NCI-H526 (cell line): Measurements from ENCODE around the gene ATP8A2.
"Not testable (repeated sequence)": the region's sequence is repeated elsewhere in the genome, so short reads cannot be mapped to it uniquely, and the experiment has no call there.

Experiments
- DNase-seq, 2 experiments: peaks; one replicate each; lab custom pipeline; 2025; lab: John Stamatoyannopoulos, UW

The ATP8A2 gene

DNA sequence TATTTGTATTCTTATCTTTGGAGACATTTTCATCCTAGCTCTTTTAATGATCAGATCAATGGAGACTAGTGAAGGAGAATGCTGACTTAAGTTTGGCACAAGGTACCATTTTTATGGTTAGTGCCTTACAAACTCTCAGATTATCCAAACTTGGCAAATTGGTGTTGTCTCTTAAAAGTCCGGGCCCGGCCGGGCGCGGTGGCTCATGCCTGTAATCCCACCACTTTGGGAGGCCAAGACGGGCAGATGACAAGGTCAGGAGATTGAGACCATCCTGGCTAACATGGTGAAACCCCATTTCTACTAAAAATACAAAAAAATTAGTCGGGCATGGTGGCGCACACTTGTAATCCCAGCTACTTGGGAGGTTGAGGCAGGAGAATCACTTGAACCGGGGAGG, 177.2 kb downstream of the ATP8A2 start:
- DNase-seq = not testable (repeated sequence)

DNA sequence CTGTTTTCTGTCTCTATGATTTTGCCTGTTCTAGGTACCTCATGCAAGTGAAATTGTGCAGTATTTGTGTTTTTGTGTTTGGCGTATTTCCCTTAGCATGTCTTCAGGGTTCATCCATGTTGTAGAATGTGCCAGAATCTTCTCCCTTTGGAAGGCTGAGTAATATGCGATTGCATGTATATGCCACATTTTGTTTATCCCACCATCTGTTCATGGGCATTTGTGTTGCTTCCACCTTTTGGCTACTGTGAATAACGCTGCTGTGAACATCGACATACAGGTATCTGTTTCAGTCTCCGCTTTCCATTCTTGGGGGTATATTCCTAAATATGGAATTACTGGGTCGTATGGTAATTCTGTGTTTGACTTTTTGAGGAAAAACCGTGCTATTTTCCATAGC, 190.0 kb downstream of the ATP8A2 start:
- DNase-seq = no peak

DNA sequence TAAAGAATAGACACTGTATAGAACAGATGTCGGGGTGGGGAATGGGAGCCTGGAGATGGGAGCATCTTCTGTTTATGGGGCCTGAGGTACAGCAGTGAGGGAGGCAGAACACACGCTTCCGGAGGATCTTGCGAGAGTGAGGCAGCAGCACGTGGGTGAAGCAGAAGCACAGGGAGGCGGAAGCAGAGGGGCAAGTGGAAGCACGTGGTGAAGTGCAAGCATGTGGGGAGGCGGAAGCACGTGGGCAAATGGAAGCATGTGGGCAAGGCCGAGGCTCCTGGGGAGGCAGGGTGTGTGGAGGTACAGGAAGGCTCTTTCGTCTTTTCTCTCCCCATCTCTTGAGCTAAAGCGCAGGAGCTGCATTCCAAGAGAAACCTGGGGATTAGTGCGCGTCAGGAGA, 198.4 kb downstream of the ATP8A2 start:
- DNase-seq = no peak

DNA sequence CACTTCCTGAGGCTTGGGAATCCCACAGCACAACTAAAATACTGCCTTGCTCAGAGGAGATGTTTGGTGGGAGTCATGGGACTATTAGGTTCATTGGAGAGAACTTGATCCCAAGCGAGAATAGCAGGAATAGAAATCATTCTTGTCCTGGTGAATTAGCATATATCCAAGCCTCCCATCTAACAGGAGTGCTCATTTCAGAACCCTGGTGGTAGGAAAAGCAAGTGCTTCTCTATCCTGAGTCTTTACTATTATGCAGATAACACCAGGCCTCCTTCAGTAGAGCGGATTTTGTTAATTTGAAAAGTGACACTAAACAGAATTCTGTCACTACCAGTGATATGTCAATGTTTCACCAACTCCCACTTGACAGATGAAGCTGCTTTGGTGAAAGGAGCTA, 199.5 kb downstream of the ATP8A2 start:
- no peak for DNase-seq

DNA sequence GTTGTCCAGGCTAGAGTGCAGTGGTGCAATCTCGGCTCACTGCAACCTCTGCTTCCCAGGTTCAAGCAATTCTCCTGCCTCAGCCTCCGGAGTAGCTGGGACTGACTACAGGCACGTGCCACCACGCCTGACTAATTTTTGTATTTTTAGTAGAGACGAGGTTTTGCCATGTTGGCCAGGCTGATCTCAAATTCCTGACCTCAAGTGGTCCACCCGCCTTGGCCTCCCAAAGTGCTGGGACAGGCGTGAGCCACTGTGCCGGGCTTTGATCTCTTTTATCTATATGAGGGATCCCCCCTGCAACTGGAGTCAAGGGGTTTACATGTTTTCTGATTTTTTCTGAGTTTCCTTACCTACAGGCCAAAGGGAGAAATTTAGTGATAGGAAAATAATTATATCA, 200.4 kb downstream of the ATP8A2 start:
- DNase-seq = not testable (repeated sequence)

DNA sequence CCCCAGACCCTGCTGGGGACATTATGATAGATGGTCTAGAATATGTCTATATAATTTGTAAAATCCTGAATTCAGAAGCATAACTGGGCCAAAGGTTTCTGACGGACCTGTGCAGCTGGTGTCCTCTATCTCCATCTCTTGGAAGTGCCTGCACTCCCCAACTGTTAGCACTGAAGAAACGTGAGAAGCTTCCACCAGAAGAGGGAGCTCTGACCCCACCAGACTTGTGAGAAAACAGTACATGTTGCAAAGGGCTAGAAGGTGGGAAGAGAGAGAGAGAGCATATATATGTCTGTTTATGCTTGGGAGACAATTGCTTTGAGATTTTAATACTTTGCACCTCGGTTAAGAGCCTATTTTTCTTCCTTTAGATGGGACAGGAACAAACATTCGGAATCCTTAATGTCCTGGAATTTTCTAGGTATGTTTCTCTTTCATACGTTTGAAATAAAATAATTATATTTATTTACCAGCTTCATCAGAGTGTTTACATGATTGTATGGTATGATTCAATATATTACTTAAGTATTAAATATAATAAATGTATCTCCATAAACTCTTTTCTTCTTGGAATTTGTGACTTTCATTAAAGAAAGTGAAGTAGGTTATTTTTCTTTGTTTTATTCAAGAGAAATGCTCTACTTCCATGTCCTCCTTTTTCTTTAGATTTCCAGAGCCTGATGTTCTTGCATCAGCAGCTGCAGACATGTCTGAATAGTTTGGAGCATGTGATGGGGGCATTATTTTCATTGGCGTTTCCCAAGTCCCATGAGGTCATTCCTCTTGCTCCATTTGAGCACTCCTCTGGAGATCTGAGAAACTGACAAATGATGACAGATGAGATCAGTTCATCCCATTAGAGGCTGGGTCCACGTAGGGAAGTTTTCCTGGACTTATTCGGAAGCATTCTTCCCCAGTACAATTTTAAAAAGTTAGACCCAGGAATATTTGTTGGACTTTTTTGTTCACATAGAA, 202.9 kb downstream of the ATP8A2 start:
- peak; percentile 89 to 96 for DNase-seq

DNA sequence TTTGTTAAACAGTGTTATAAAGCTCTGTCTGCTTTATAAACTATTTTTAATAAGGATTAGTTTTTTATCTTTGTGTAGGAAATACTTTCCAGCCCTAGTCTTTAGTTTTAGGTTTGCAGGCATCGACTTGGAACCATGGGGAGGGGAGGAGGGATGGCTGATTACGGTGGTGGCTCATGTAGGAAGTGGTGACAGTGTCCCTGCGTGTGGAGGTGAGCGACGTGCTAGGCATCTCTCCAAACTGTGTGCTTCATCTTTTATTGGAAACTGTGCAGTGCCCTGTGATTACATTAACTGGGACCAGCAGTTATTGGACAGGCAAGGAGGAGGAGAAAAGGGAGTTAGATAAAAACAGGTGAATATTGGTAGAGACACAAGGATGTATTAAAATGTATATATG, 203.8 kb downstream of the ATP8A2 start:
- no peak for DNase-seq

DNA sequence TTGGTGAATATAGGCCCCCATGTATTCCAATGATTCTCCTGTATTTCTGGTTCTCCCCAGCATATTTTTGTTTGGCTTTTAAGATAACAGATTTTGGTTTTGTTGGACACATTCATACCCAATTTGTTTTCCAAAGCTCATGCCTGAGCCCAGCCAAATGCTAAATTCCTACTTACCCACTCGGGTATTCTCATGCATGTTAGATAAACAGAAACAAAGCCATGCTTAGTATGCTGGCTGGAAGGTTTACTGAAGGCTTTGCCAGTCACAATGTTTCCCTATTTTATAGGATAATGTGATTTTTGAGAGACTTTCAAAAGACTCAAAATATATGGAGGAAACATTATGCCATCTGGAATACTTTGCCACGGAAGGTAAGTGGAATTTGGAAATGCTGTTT, 206.8 kb downstream of the ATP8A2 start:
- no peak for DNase-seq

DNA sequence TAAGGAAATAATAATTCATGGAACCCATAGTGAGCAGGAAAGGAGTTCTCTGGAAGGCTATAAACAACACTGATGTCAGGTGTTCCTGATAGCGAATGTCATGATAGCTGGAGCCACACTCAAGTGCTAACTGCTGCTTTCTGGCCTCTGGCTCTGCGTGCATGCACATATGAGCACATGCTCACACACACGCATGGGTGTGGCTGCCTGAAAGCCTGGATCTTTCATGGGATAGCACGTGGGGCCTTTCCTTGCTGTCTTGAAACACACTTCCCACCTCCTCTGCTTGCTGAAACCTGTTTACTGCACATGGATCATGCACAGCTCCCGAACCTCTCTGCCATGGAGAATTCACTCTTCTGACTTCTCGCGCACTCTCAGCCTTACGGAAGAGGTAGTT, 207.4 kb downstream of the ATP8A2 start:
- DNase-seq = no peak

DNA sequence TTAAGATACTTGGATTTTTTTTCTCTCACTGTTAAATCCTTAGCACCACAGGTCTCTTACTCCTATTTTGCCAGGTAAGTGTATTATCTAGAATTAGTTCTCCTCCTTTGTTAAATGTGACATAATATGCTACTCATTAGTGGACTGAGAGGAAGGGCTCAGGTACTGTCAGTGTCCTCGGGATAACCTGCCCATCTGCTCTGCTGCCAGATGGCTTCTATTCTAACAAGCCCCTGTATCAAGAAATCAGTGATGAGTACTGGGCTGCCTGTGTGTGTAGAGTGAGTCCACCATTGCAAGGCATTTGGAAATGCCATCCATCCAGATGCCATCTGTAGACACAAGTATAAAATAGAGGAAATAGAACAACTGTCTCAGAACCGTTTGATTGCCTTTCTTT, 209.6 kb downstream of the ATP8A2 start:
- no peak for DNase-seq

DNA sequence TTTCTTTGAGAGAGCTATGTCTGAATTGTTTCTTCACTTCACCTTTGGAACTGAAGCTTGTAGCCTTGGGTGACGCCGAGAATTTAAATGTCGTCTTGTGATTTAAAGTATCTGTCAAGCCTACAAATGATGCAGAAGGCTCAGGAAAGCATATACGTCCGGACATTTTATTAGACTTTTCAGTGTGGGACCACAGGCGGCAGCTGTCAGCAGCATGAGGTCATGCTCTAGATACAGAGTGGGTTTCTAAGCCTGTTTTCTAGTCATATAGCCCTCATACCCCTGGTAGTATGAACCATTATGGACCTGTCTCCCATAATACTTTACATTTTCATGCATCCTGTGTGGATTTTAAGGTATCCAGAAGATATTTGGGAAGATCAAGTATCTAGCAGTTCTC, 212.3 kb downstream of the ATP8A2 start:
- no peak for DNase-seq

DNA sequence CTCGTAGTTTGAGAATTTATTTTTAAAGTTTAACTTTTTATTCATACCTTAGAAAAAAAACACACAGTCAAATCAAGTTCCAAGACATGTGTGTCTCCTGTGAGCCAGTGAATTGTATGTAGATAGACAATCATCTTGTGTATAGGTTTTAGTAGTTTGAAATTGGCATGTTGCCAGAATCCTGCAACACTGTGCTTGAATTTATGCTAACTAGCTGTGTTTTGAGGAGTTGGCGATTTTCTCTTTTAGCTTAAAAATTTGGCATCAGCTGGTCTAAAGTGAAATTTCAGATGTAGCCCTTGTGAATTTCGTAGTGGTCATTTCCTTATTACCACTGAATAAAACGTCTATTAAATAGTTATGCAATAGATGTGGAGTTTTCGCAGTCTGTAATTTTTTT, 213.2 kb downstream of the ATP8A2 start:
- DNase-seq = no peak

DNA sequence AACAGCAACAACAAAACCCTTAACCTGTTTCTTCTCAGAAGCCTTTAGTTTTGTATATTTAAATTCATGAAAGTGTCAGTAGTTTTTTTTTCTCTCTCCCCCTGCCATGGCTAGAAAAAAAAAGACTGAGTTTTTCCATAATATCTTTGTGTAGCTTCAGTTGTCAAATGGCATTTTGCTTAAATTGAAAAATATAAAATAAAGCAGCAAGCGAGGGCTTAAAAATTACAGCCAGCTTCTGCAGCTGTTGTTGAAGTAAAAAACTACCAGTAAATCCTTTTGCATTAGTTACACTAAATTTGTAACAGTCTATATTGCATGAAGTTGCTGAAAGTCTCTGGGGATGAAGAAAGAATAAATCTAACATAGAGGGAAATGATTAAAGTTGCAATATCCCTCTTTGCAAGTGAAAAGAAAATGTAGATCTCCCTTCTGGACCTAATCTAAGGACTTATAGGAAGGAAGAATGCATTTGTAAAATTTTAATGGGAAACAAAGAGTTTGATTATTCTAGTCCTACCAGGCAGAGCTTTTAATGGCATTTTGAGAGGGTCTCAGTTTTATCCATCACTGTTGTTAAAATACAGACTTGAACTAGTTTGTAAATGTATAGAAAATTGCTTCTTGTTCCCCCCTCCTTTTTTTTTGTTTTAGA, 215.7 kb downstream of the ATP8A2 start:
- DNase-seq = no peak

DNA sequence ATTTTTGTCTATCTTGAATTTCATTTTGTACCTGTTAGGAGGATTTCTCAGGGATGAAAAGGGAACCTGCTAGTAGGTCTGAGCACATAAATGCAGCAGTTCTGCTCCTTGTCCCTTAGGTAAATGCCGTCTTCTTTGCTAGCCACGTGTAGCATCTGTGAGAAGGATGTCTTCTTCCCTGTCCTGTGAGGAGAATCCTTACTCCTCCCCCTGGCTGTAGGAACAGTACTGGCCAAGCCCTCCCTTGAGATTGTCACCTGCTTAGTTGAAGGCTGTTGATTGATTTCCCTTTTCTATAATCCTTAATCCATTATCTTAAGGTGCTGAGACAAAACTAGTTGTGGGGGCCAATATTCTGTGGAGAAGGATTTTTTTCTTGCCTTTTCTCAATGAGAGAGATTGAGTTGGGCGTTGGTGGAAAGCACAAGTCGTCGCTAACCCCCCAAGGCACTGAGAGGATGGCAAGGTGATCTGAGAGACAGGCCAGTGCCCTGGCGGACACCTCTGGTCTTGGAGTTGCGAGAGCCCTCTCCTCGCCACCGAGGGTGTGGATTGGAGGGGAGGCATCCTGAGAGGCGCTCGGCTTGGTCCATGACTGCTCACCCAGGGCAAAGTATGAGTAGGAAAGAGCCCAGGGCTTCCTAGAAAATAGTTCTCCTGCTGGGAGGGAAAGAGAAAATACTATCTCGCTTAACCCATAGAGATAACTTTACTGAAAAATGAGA, 216.7 kb downstream of the ATP8A2 start:
- DNase-seq = no peak

DNA sequence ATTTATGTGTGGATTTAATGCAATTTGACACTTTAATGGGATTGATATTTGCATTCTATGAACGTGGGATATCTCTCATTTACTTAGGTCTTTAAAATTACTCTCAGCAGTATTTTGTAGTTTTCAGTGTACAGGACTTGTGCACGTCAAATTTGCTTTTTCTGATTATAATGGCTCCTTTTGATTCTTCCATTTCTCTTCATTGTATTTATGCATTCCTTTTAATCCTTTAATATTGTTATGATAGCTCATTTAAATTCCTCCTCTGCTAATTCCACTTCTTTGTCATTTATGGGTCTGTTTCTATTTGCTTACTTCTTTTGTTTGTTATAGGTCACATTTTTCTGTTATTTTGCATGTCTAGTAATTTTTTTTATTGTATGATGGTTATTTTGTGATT, 226.6 kb downstream of the ATP8A2 start:
- DNase-seq = no peak

DNA sequence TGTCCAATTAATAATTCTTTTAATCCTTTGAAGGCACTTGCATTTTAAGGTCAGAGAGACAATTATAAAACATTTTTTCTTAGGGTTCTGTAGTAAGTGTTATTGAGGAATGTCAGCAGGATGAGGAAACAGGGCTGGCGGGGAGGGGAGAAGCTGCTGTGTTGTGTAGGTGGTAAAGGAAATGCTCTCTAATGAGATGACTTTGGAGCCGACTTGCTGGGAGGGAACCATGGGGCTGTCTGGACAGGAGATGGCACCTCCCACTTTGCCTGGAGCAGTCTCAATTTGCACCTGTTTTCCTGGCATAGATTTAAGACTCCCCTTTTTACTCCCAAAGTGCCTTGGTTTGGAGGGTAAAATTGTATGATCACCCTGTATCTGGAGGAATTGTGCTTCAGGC, 230.4 kb downstream of the ATP8A2 start:
- no peak for DNase-seq

DNA sequence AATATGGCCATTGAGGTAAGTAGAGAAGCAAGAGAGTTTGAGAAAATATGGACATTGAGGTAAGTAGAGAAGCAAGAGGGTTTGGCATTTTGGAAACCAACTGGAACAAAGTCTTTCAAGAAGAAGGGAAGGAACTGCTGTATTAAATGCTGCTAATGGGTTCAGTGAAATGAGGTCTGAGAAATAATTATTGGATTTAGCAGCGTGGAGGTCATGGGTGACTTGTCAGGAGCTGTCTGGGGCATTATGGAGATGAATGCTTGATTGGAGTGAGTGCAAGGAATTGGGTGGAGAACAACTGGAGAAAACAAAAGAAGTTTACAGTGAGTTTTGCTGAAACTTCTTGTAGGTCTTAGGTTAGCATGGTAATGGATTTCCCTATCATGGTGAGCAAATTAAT, 232.3 kb downstream of the ATP8A2 start:
- no peak for DNase-seq

DNA sequence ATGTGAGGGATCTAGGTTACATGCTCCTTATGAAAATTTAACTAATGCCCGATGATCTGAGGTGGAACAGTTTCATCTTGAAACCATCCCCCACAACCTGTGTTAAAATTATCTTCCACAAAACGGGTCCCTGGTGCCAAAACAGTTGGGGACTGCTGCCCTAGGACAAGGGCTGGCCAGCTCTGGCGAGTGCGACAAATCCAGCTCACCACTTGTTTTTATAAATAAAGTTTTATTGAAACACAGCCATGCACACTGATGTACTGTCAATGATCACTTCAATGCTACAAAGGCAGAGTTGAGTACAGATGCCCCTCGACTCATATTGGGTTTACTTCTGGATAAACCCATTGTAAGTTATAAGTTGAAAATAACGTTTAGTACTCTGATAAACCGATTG, 235.3 kb downstream of the ATP8A2 start:
- DNase-seq = no peak

DNA sequence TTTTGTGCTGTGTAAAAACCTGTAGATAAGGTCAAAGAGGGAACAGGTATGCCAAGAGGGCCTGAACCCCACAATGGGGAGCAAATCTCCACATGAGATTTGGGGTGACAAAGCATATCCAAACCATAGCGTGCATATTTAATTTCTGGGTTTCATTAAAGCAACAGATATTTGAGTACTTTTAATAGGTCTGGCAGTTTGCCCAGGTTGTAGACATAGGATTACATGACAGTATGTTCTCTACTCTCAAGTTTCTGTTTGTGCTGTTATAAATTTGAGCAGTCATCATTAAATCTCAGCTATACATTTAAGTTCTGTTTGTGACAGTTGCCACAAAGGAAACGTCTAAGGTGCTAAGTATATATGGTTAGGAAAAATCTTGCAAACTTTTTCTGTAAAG, 236.4 kb downstream of the ATP8A2 start:
- no peak for DNase-seq

DNA sequence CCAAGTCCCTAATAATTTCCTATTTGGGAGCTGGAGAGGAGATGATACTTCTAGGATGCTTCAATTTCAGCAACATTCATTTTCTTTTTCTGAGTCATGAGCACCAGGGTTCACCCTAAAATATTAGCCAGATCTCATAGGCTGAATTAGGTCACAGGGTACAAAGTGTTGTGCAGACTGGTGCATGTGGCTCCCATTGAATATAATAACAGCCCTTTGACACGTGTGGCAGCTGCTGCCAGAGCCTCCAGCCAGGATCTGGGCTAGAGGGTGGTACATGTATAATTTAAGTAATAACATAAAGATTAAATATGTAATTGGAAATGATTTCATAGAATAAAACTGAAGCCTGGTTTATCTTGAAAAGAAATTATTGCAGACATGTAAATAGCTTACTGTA, 244.9 kb downstream of the ATP8A2 start:
- no peak for DNase-seq

DNA sequence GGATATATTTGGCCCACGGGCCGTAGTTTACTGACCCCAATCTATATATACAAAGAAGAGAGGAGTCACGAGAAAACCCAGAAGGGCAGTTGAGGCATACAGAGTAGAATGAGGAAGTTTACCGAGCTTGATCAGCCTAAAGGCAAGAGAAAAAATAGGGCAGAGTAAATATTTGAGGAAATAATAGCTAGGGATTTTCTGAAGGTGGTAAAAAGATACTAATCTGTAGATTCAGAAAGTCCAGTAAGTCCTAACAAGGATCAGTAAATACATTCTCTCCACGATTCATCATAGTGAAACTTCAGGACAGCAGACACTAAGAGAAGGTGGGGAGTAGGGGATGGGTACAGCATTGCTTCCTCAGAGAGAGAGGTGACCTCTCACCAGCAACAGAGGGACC, 248.1 kb downstream of the ATP8A2 start:
- DNase-seq = no peak

DNA sequence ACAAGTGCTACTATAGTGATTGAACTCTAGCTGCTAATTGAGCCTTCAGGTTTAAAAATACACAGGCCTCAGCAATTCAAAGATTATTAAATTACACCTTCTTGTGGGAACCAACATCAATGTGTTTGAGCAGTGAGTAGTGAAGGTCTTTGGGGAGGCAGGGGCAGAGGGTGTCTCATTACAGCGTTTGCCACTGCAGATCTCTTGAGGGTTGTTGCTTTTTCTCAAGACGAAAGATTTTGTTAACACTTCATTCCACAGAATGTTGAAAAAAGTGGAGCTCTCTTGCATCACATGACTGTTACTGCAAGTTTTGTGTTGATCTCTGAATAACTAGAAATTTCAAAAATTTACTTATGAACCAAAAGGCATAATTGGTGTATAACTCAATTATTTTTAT, 253.6 kb downstream of the ATP8A2 start:
- no peak for DNase-seq
